ENCODE data around the gene CHCHD5.
"Not testable (repeated sequence)": the region's sequence is repeated elsewhere in the genome, so short reads cannot be mapped to it uniquely, and the experiment has no call there.

The CHCHD5 gene

DNA sequence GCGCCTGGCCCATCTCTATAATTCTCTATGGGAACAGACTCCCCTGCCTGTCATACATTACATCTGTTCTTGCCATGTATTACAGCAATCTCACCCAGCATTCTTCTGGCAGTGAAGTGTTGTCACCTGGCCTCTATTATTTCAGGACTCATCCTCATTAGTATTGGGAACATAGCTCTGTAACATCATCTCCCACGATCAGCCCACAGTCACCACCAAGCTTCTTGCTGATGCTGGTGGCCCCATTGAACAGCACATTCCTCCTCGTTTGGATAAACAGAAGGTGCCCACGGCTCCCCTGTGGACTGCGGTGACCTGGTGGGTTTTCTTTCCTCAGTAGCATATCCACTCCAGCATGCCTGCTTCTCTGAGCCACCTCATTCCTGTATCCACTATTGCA is 21.5 kb downstream of the CHCHD5 start:
- H4K20me1 ChIP-seq (ENCODE audit: insufficient read depth) = no peaks in the 10 kb centered on the region
- no peaks in the 10 kb centered on the region for H3K4me1 ChIP-seq (ENCODE audit: low read depth, poor library complexity, severe bottlenecking)
- no peaks in the 10 kb centered on the region for H3K36me3 ChIP-seq (ENCODE audit: insufficient read depth)
- no peak overlapping the region for H3K4me2 ChIP-seq
- TF ChIP-seq, protein P1, sequence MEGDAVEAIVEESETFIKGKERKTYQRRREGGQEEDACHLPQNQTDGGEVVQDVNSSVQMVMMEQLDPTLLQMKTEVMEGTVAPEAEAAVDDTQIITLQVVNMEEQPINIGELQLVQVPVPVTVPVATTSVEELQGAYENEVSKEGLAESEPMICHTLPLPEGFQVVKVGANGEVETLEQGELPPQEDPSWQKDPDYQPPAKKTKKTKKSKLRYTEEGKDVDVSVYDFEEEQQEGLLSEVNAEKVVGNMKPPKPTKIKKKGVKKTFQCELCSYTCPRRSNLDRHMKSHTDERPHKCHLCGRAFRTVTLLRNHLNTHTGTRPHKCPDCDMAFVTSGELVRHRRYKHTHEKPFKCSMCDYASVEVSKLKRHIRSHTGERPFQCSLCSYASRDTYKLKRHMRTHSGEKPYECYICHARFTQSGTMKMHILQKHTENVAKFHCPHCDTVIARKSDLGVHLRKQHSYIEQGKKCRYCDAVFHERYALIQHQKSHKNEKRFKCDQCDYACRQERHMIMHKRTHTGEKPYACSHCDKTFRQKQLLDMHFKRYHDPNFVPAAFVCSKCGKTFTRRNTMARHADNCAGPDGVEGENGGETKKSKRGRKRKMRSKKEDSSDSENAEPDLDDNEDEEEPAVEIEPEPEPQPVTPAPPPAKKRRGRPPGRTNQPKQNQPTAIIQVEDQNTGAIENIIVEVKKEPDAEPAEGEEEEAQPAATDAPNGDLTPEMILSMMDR (conservative IDR thresholded peaks at IDR 0.05; ENCODE audit: low read depth, low read length) = no peak
- no peaks in the 10 kb centered on the region for H3K27me3 ChIP-seq (ENCODE audit: insufficient read depth, low read depth)
- no peaks in the 10 kb centered on the region for H3K79me2 ChIP-seq (ENCODE audit: insufficient read depth, low read depth)
- H3K4me3 ChIP-seq (IDR thresholded peaks at IDR 0.05; ENCODE audit: insufficient read depth, low read depth, low read length) = no peak overlapping the region
- no peak overlapping the region for H3K27ac ChIP-seq
- no peak overlapping the region for H2AFZ ChIP-seq (ENCODE audit: low read depth)
- no peak overlapping the region for H3K9ac ChIP-seq

DNA sequence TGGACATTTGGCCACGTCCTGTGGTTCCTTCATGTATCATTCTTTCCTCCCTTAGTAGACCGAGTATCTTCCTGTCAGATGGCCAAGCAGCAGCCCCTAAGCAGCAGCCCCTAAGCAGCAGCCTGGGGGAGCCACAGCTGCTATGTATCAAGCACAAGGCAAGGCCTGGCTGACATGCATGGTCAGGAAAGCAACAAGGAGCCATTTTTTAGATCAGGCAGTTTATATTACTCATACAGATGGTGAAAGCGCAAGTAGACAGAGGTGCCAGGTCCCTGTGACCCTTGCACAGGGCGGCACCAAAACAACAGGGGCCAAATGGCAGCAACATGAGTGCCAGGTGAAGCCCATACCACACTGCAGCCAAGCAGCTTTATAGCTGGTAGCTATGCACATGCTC is 22.1 kb downstream of the CHCHD5 start:
- no peak overlapping the region for H3K27ac ChIP-seq
- H3K36me3 ChIP-seq (ENCODE audit: insufficient read depth) = no peaks in the 10 kb centered on the region
- no peak overlapping the region for H2AFZ ChIP-seq (ENCODE audit: low read depth)
- no peaks in the 10 kb centered on the region for H3K4me1 ChIP-seq (ENCODE audit: low read depth, poor library complexity, severe bottlenecking)
- no peak overlapping the region for H3K9ac ChIP-seq
- H3K27me3 ChIP-seq (ENCODE audit: insufficient read depth, low read depth) = no peaks in the 10 kb centered on the region
- no peaks in the 10 kb centered on the region for H3K79me2 ChIP-seq (ENCODE audit: insufficient read depth, low read depth)
- no peak overlapping the region for H3K4me2 ChIP-seq
- TF ChIP-seq, protein P1 (conservative IDR thresholded peaks at IDR 0.05; ENCODE audit: low read depth, low read length) = no peak
- no peak overlapping the region for H3K4me3 ChIP-seq (IDR thresholded peaks at IDR 0.05; ENCODE audit: insufficient read depth, low read depth, low read length)
- H4K20me1 ChIP-seq (ENCODE audit: insufficient read depth) = no peaks in the 10 kb centered on the region

DNA sequence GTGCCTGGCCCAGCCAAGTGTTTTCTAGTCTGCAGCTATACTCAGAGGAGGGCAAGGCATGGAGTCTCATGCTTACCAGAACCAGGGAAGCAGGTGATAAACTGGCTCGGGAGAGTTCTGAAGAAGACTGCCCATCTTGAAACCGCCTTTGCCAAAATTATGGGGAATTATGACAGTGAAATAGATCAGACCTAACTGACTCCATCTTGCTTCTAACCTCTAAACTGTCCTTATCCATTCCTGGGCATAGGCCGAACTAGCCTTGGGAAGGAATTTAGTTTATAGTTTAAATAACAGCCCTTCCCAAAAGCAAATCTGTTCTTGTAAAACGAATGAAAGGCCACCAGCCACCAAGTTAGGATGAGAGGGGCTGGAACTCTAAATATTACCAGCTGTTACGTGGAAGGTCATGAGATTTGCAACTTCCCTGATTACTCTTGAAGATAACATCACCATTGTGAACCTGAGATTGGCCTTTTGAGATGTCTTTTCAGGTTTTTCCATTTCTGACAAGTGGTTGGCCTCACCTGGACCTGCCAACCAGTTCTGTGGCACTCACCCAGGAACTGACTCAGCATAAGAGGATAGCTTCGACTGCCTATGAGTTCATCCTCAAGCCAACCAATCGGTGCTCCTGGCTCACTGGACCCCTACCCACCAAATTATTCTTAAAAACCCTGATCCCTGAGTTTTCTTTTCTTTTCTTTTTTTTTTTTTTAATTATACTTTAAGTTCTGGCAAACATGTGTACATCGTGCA is 23.4 kb downstream of the CHCHD5 start:
- H3K79me2 ChIP-seq (ENCODE audit: insufficient read depth, low read depth) = no peaks in the 10 kb centered on the region
- TF ChIP-seq, protein P1 (conservative IDR thresholded peaks at IDR 0.05; ENCODE audit: low read depth, low read length) = no peak
- H3K4me2 ChIP-seq = no peak overlapping the region
- no peaks in the 10 kb centered on the region for H4K20me1 ChIP-seq (ENCODE audit: insufficient read depth)
- no peaks in the 10 kb centered on the region for H3K4me1 ChIP-seq (ENCODE audit: low read depth, poor library complexity, severe bottlenecking)
- H3K27ac ChIP-seq = no peak overlapping the region
- no peaks in the 10 kb centered on the region for H3K36me3 ChIP-seq (ENCODE audit: insufficient read depth)
- H3K9ac ChIP-seq = no peak overlapping the region
- no peak overlapping the region for H3K4me3 ChIP-seq (IDR thresholded peaks at IDR 0.05; ENCODE audit: insufficient read depth, low read depth, low read length)
- no peak overlapping the region for H2AFZ ChIP-seq (ENCODE audit: low read depth)
- no peaks in the 10 kb centered on the region for H3K27me3 ChIP-seq (ENCODE audit: insufficient read depth, low read depth)

DNA sequence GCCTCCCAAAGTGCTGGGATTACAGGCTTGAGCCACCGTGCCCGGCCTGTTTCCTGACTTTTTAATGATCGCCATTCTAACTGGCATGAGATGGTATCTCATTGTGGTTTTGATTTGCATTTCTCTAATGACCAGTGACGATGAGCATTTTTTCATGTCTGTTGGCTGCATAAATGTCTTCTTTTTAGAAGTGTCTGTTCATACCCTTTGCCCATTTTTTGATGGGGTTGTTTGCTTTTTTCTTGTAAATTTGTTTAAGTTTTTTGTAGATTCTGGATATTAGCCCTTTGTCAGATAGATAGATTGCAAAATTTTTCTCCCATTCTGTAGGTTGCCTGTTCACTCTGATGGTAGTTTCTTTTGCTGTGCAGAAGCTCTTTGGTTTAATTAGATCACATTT is 24.9 kb downstream of the CHCHD5 start:
- not testable (repeated sequence) for H3K27me3 ChIP-seq (ENCODE audit: insufficient read depth, low read depth); H3K4me2 ChIP-seq; H2AFZ ChIP-seq (ENCODE audit: low read depth); H3K36me3 ChIP-seq (ENCODE audit: insufficient read depth); H3K4me1 ChIP-seq (ENCODE audit: low read depth, poor library complexity, severe bottlenecking); H3K79me2 ChIP-seq (ENCODE audit: insufficient read depth, low read depth); H3K27ac ChIP-seq; H3K4me3 ChIP-seq (IDR thresholded peaks at IDR 0.05; ENCODE audit: insufficient read depth, low read depth, low read length); H3K9ac ChIP-seq; H4K20me1 ChIP-seq (ENCODE audit: insufficient read depth)

DNA sequence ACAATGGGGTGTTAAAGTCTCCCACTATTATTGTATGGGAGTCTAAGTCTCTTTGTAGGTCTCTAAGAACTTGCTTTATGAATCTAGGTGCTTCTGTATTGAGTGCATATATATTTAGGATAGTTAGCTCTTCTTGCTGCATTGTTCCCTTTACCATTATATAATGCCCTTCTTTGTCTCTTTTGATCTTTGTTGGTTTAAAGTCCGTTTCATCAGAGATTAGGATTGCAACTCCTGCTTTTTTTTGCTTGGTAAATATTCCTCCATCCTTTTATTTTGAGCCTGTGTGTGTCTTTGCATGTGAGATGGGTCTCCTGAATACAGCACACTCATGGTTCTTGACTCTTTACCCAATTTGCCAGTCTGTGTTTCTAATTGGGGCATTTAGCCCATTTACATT is 27.9 kb downstream of the CHCHD5 start:
- not testable (repeated sequence) for H2AFZ ChIP-seq (ENCODE audit: low read depth); H3K4me1 ChIP-seq (ENCODE audit: low read depth, poor library complexity, severe bottlenecking); H4K20me1 ChIP-seq (ENCODE audit: insufficient read depth); H3K27ac ChIP-seq; H3K9ac ChIP-seq; H3K27me3 ChIP-seq (ENCODE audit: insufficient read depth, low read depth); H3K79me2 ChIP-seq (ENCODE audit: insufficient read depth, low read depth); H3K4me3 ChIP-seq (IDR thresholded peaks at IDR 0.05; ENCODE audit: insufficient read depth, low read depth, low read length); H3K4me2 ChIP-seq; H3K36me3 ChIP-seq (ENCODE audit: insufficient read depth)

Data from KMS-11 (cell line).